Right atrium auricular region (tissue), 2 donors: ENCODE results near the gene DTX3. TPM values are rescaled to one million over a fixed set of nuclear protein-coding genes. Genes with fewer than 3 reads are reported as not detected.

Experiments
- DNase-seq: peaks from one replicate; pipeline ENCODE4 v3.0.0-alpha.2; 2019; ENCODE audit warnings: low spot score
- H3K27ac ChIP-seq, 2 donors: fragments of 200-600 bp; sonication (generic); 1 replicate in 1 of 2; 2 replicates in 1 of 2; pipeline ENCODE4 v1.5.1; 2016 to 2019
- H3K27me3 ChIP-seq, 2 donors: fragments of 200-600 bp; sonication (generic); one replicate each; pipeline versions ENCODE4 v1.5.1 to v1.6.0; 2017 to 2019
- H3K36me3 ChIP-seq: fragments of 200-600 bp; sonication (generic); one replicate; pipeline ENCODE4 v1.5.1; 2016
- H3K4me1 ChIP-seq, 2 donors: fragments of 200-600 bp; sonication (generic); one replicate each; pipeline versions ENCODE4 v1.5.1 to v1.6.0; 2017 to 2019
- H3K4me3 ChIP-seq, 2 donors: fragments of 200-600 bp; sonication (generic); 1 replicate in 1 of 2; 2 replicates in 1 of 2; pipeline ENCODE4 v1.5.1; 2017 to 2019; ENCODE audit warnings: mild to moderate bottlenecking in 1 of 2, moderate library complexity in 1 of 2
- H3K9me3 ChIP-seq, 2 donors: fragments of 200-600 bp; sonication (generic); one replicate each; pipeline ENCODE4 v1.5.1; 2019
- total RNA-seq, 2 donors: library from RNA; depleted of rRNA; stranded (reverse); fragments of >200 nt; gene quantifications; one replicate each; pipeline ENCODE4 v1.1.0, GENCODE V29; 2016
- TF ChIP-seq, protein P1 (sequence below), 2 donors: fragments of 200-600 bp; sonication (generic); IDR thresholded peaks; one replicate each; pipeline ENCODE4 v1.5.1; 2019; ENCODE audit warnings: antibody characterized with exemption in 2 of 2

The DTX3 gene
- total RNA-seq, 2 donors from 2014 or later: 22.3 to 32.5 TPM

DNA sequence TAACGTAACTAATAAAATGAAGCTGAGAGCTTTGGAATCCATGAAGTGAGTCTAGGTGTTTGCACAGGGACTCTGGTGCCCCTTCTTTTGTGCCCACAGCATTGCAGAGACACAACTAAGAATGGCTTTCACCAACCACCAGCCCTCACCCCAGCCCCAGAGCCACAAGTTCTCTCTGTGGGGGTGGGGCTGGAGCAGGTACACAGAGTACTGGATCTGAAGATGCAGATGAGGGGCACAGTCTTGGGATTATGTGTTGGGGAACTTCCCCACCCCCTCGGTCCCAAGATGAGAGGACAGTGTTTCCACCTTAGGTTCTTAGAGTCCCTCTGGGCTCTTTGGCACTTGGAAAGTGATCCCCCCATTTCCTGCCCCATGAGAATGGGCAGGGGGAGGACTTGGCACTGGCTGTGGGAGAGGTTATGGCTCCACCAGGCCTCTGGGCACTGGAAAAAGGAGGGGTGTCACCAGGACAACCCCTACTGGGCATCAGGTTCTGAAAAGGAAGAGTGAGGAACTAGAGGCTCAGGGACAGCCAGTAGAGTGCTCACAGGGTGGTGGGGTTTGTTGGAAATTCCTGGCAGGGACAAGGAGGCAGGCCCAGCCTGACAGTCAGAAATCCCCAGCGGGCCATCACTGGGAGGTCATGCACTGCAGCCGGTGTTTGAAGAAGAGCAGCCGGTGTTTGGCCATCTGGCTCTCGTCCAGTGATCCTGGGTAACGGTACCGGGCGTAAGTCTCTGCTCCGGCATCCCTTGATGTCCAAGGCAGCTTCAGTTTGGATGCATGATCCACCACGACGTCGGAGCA is 21.7 kb downstream of the DTX3 start:
- no peak overlapping the region for H3K27ac ChIP-seq
- peaks cover 7 to 12% of the 10 kb centered on the region in 2 donors for H3K27me3 ChIP-seq
- no peaks in the 10 kb centered on the region for H3K36me3 ChIP-seq
- no peaks in the 10 kb centered on the region for H3K9me3 ChIP-seq
- no peak overlapping the region for H3K4me3 ChIP-seq
- H3K4me1 ChIP-seq: peaks cover 0 to 18% of the 10 kb centered on the region in 2 donors
- TF ChIP-seq, protein P1, sequence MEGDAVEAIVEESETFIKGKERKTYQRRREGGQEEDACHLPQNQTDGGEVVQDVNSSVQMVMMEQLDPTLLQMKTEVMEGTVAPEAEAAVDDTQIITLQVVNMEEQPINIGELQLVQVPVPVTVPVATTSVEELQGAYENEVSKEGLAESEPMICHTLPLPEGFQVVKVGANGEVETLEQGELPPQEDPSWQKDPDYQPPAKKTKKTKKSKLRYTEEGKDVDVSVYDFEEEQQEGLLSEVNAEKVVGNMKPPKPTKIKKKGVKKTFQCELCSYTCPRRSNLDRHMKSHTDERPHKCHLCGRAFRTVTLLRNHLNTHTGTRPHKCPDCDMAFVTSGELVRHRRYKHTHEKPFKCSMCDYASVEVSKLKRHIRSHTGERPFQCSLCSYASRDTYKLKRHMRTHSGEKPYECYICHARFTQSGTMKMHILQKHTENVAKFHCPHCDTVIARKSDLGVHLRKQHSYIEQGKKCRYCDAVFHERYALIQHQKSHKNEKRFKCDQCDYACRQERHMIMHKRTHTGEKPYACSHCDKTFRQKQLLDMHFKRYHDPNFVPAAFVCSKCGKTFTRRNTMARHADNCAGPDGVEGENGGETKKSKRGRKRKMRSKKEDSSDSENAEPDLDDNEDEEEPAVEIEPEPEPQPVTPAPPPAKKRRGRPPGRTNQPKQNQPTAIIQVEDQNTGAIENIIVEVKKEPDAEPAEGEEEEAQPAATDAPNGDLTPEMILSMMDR (IDR thresholded peaks at IDR 0.05): no peak
- no peak for DNase-seq

GRCh38 chr12:57626921-57627445 is 22.4 kb downstream of the DTX3 start:
- Histone ChIP-seq H3K27me3 (peaks cover 3 to 12% of the 10 kb centered on the region in 2 donors), H3K4me1 (peaks cover 0 to 17% of the 10 kb centered on the region in 2 donors), H3K27ac (no peak overlapping the region), H3K9me3 (no peaks in the 10 kb centered on the region), H3K4me3 (no peak overlapping the region), H3K36me3 (no peaks in the 10 kb centered on the region)
- DNase-seq: no peak
- TF ChIP-seq, protein P1 (IDR thresholded peaks at IDR 0.05): no peak

DNA sequence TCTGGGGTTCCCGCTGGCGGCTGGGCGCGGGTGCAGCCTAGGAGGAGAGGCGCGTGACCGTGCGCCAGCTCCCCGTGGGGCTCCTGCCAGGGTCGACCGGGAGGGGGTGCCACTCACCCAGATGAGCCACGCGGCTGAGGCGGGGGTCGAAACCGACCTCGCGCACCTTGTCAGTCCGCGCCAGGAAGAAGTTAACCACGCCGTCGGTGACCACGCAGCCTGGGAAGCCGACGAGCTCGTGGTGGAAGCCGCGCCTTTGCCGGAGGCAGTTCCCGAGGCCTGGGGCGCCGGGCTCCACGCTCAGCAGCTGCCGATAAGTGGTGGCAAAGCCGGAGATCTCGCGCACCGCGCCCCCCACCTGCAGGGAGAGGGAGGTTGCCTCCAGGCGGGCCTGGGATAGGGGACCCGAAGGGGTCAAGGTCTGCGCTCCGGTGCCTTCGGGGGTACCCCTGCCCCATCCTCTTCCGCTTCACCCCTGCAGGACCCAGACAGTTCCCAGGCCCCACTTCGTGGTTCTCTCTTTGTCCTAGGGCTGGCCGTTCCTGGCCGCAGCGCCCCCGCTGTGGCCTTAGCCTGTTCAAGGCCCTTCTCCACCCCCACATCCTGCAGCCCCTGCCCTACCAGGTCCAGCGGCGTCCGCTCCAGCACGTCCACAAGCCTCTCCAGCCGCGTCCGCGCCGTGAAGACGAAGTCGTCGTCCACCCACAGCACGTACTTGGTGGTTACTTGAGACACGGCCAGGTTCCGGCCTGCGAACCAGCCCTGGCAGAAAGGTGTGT is 23.1 kb downstream of the DTX3 start:
- Histone ChIP-seq H3K4me1 (peaks cover 0 to 23% of the 10 kb centered on the region in 2 donors), H3K9me3 (no peaks in the 10 kb centered on the region), H3K4me3 (peak overlapping the region in 1 of 2 donors; percentile 13), H3K36me3 (no peaks in the 10 kb centered on the region), H3K27ac (no peak overlapping the region), H3K27me3 (peaks cover 3 to 13% of the 10 kb centered on the region in 2 donors)
- no peak for DNase-seq
- TF ChIP-seq, protein P1 (IDR thresholded peaks at IDR 0.05): no peak

DNA sequence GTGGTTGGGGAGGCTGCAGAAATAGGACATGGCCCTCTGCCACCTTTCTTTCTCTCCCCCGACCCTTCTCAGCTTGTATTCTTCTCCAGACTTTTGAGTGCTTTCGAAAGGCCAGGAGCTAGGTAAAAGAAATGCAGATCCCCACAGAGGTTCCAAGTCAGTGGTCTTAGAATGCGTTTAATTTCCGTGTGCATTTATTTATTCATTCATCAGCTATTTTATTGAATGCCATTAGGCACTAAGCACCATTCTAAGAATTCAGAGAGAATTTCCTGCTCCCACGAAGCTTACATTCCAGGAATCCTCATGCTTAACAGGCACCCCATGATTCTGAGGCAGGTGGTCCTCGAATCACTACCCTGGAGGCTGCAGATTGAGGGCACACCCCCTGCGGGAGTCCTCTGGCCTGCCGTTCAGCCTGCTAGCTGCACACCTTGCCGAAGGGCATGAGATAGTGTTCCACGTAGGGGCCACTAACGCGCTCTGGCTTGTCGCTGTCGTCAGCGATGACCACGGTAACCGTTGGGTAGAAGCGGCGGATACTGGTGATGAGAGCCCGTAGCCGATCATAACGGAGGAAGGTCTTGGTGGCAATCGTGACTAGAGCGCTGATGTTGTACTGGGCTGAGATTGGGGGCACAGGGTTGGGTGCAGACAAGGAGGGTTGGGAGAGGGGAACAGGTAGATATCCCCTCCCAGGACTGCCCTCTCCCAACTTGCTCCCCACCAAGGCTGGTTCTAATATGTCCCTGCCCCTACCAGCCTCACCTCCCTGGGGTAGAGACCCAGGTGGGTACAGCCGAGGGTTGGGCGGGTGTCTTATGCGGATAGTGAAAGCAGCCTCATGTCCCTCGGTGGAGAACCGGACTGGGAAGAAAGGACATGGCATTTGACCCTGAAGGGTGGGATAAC is 23.9 kb downstream of the DTX3 start:
- Histone ChIP-seq H3K4me1 (peaks cover 0 to 31% of the 10 kb centered on the region in 2 donors), H3K27me3 (peaks cover 3 to 13% of the 10 kb centered on the region in 2 donors), H3K36me3 (no peaks in the 10 kb centered on the region), H3K27ac (no peak overlapping the region), H3K9me3 (no peaks in the 10 kb centered on the region), H3K4me3 (no peak overlapping the region)
- no peak for DNase-seq
- TF ChIP-seq, protein P1 (IDR thresholded peaks at IDR 0.05): no peak

GRCh38 chr12:57629897-57630471 is 25.4 kb downstream of the DTX3 start:
- peaks cover 3 to 13% of the 10 kb centered on the region in 2 donors for H3K27me3 ChIP-seq
- H3K27ac ChIP-seq: no peak overlapping the region
- peak; percentile 38 for DNase-seq
- no peaks in the 10 kb centered on the region for H3K36me3 ChIP-seq
- TF ChIP-seq, protein P1 (IDR thresholded peaks at IDR 0.05): no peak
- H3K4me1 ChIP-seq: peaks cover 0 to 31% of the 10 kb centered on the region in 2 donors
- H3K9me3 ChIP-seq: no peaks in the 10 kb centered on the region
- no peak overlapping the region for H3K4me3 ChIP-seq
